Right ventricle myocardium superior (tissue), 1 donor: ENCODE results near the gene ELOA. TPM values are rescaled to one million over a fixed set of nuclear protein-coding genes. Genes with fewer than 3 reads are reported as not detected.

Source experiments
- total RNA-seq: library from RNA; stranded (reverse); fragmentation: NEBNext Ultra II Directional; extraction: Animal tissue kit (Norgen Biotek cat#: 25700); gene quantifications from one replicate; pipeline ENCODE4 v1.2.1, GENCODE V29; 2021
- donor health status: DM: no; HTN: yes; CAD: no; lungs with severe emphysema.

ELOA gene
- total RNA-seq, 1 donor from 2014 or later: 34.5 TPM

Other genes starting within 250 kb of the ELOA start
- 0.35 TPM for gene E2F2, start 212.2 kb upstream of the ELOA start, total RNA-seq
- 73.0 TPM for gene ID3, start 184.0 kb upstream of the ELOA start, total RNA-seq
- 570 TPM for gene RPL11, start 51.7 kb upstream of the ELOA start, total RNA-seq
- gene PITHD1, start 34.9 kb downstream of the ELOA start, total RNA-seq: 43.8 TPM
- 26.8 TPM for gene LYPLA2, start 47.7 kb downstream of the ELOA start, total RNA-seq
- 5.3 TPM for gene GALE, start 57.3 kb downstream of the ELOA start, total RNA-seq
- 34.3 TPM for gene HMGCL, start 82.0 kb downstream of the ELOA start, total RNA-seq
- gene FUCA1, start 124.8 kb downstream of the ELOA start, total RNA-seq: 12.3 TPM
- gene CNR2, start 169.9 kb downstream of the ELOA start, total RNA-seq: not detected
- gene PNRC2, start 216.4 kb downstream of the ELOA start, total RNA-seq: 74.2 TPM
- gene SRSF10, start 236.9 kb downstream of the ELOA start, total RNA-seq: 51.9 TPM